Thyroid gland (tissue), 4 donors: ENCODE results near the gene CDH24.

Experiments
- CTCF ChIP-seq, 6 experiments: fragments of 200-600 bp in 3 of 6; fragments of 450-650 bp in 3 of 6; sonication (generic) in 3 of 6; IDR thresholded peaks; one replicate each; pipeline ENCODE4 v1.5.1; 2016 to 2019; ENCODE audit warnings: antibody characterized with exemption in 6 of 6, mild to moderate bottlenecking in 2 of 6, inconsistent platforms in 1 of 6, moderate library complexity in 1 of 6
- POLR2A ChIP-seq, 2 donors: fragments of 450-650 bp; IDR thresholded peaks; one replicate each; pipeline ENCODE4 v1.6.1; 2017; ENCODE audit warnings: antibody characterized with exemption in 2 of 2, mild to moderate bottlenecking in 2 of 2, moderate library complexity in 1 of 2

GRCh38 chr14:23070262-23071129, 13.2 kb upstream of the CDH24 start:
- TF ChIP-seq POLR2A (IDR thresholded peaks at IDR 0.05) (no peak), CTCF (IDR thresholded peaks at IDR 0.05) (no peak)
